OCI-LY1 (cell line): ENCODE measurements around the gene HBG1.

ENCODE experiments used
- H2AFZ ChIP-seq: fragments of 200-600 bp; sonication (generic), shearing (Covaris generic); 2 replicates; pipeline ENCODE4 v1.6.0; 2014; ENCODE audit warnings: antibody characterized with exemption, mild to moderate bottlenecking, low read length
- H3F3A ChIP-seq: fragments of 200-600 bp; sonication (generic), shearing (Covaris generic); 2 replicates; pipeline ENCODE4 v1.6.0; 2014; ENCODE audit warnings: mild to moderate bottlenecking, antibody characterized with exemption, low read length, moderate library complexity; ENCODE audit not compliant: insufficient read depth
- H3K27ac ChIP-seq: fragments of 200-600 bp; sonication (generic); 2 replicates; pipeline ENCODE4 v1.5.1; 2014; ENCODE audit warnings: low read length, mixed run types, mild to moderate bottlenecking, low read depth; ENCODE audit not compliant: poor library complexity, severe bottlenecking
- H3K27me3 ChIP-seq: fragments of 200-600 bp; sonication (generic); 2 replicates; pipeline ENCODE4 v1.6.0; 2014; ENCODE audit warnings: antibody characterized with exemption, mild to moderate bottlenecking, low read length, moderate library complexity; ENCODE audit not compliant: insufficient read depth
- H3K36me3 ChIP-seq: fragments of 200-600 bp; sonication (generic); 2 replicates; pipeline ENCODE4 v1.6.1; 2014; ENCODE audit warnings: mild to moderate bottlenecking, antibody characterized with exemption, low read length, moderate library complexity, mixed read lengths; ENCODE audit not compliant: insufficient read depth
- H3K4me1 ChIP-seq: fragments of 200-600 bp; sonication (generic); 2 replicates; pipeline ENCODE4 v1.5.1; 2014; ENCODE audit warnings: mild to moderate bottlenecking, low read length, moderate library complexity; ENCODE audit not compliant: insufficient read depth, severe bottlenecking
- H3K4me2 ChIP-seq: fragments of 200-600 bp; sonication (generic), shearing (Covaris generic); 2 replicates; pipeline ENCODE4 v1.6.1; 2014; ENCODE audit warnings: low read length
- H3K4me3 ChIP-seq: fragments of 200-600 bp; sonication (generic); 2 replicates; pipeline ENCODE4 v1.5.1; 2014; ENCODE audit warnings: low read length, low read depth, mild to moderate bottlenecking, mixed read lengths; ENCODE audit not compliant: poor library complexity, severe bottlenecking
- H3K79me2 ChIP-seq: fragments of 200-600 bp; shearing (Covaris generic); 2 replicates; pipeline ENCODE4 v1.6.1; 2016; ENCODE audit warnings: mixed run types, low read length, mixed read lengths; ENCODE audit not compliant: insufficient read depth
- H3K9ac ChIP-seq: fragments of 200-600 bp; sonication (generic), shearing (Covaris generic); 2 replicates; pipeline ENCODE4 v1.6.1; 2014; ENCODE audit warnings: mild to moderate bottlenecking, low read length, mixed read lengths
- H3K9me2 ChIP-seq: fragments of 200-600 bp; sonication (generic), shearing (Covaris generic); 2 replicates; pipeline ENCODE4 v1.6.1; 2014; ENCODE audit warnings: low read depth, mild to moderate bottlenecking, low read length, mixed read lengths
- H3K9me3 ChIP-seq: fragments of 200-600 bp; shearing (Covaris generic); 2 replicates; pipeline ENCODE4 v1.6.1; 2014; ENCODE audit warnings: low read length, mixed read lengths
- H4K20me1 ChIP-seq: fragments of 200-600 bp; sonication (generic), shearing (Covaris generic); 2 replicates; pipeline ENCODE4 v1.6.0; 2016; ENCODE audit warnings: mild to moderate bottlenecking, low read length; ENCODE audit not compliant: insufficient read depth
- EZH2 ChIP-seq: fragments of 200-600 bp; sonication (generic), shearing (Covaris generic); IDR thresholded peaks from 2 replicates; pipeline ENCODE4 v1.8.0; 2017; ENCODE audit warnings: borderline replicate concordance, mixed run types, mild to moderate bottlenecking, antibody characterized with exemption, low read length, moderate library complexity, mixed read lengths
- TF ChIP-seq, protein P1 (sequence below): fragments of 200-600 bp; sonication (generic), shearing (Covaris generic); IDR thresholded peaks from 2 replicates; pipeline ENCODE4 v1.5.1; 2017; ENCODE audit warnings: mild to moderate bottlenecking, antibody characterized with exemption, low read length, moderate library complexity, mixed read lengths

The HBG1 gene

DNA sequence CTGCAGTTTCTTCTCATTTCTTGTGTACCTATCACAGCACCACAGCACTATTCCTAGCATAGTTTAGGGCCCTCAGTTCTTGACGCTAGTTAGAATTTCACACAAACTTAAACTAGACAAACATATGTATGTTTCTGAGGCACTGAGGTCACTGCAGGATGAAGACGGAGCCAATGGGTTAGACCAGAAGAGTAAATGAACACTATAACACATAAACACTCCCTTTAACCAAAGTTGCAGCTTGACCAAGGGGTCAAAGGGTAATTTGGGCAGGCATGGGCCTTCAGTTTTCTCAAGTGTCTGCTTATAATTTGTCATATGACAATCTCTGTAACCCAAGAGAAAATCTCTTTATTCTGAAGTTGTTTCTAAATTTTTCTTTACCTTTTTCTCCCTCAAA is 33.0 kb upstream of the HBG1 start:
- no peak for TF ChIP-seq EZH2
- TF ChIP-seq, protein P1, sequence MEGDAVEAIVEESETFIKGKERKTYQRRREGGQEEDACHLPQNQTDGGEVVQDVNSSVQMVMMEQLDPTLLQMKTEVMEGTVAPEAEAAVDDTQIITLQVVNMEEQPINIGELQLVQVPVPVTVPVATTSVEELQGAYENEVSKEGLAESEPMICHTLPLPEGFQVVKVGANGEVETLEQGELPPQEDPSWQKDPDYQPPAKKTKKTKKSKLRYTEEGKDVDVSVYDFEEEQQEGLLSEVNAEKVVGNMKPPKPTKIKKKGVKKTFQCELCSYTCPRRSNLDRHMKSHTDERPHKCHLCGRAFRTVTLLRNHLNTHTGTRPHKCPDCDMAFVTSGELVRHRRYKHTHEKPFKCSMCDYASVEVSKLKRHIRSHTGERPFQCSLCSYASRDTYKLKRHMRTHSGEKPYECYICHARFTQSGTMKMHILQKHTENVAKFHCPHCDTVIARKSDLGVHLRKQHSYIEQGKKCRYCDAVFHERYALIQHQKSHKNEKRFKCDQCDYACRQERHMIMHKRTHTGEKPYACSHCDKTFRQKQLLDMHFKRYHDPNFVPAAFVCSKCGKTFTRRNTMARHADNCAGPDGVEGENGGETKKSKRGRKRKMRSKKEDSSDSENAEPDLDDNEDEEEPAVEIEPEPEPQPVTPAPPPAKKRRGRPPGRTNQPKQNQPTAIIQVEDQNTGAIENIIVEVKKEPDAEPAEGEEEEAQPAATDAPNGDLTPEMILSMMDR: no peak

DNA sequence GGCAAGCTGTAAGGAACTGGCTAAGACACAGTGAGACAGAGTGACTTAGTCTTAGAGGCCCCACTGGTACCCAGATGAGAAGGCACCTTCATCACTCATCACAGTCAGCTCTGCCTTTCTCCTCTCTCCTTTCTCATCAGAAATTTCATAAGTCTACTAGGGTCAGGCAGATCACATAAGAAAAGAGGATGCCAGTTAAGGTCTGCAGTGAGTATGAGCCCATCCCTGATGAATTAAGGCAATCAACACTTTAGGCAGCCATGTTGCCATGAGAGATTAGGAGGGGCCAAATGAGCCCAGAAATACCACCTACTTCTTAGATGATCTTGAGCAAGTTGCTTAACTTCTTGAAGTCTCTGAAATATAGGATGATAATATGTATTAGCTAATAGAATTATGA is 31.9 kb upstream of the HBG1 start:
- TF ChIP-seq, protein P1: no peak
- H3F3A ChIP-seq: no peaks in the 10 kb centered on the region
- H3K9me3 ChIP-seq: no peaks in the 10 kb centered on the region
- H3K27me3 ChIP-seq: no peaks in the 10 kb centered on the region
- H3K4me2 ChIP-seq: no peak overlapping the region
- H3K4me3 ChIP-seq: no peak overlapping the region
- H3K27ac ChIP-seq: no peak overlapping the region
- no peaks in the 10 kb centered on the region for H4K20me1 ChIP-seq
- H3K9ac ChIP-seq: no peak overlapping the region
- no peaks in the 10 kb centered on the region for H3K9me2 ChIP-seq
- H3K79me2 ChIP-seq: no peaks in the 10 kb centered on the region
- no peaks in the 10 kb centered on the region for H3K36me3 ChIP-seq
- no peaks in the 10 kb centered on the region for H3K4me1 ChIP-seq
- H2AFZ ChIP-seq: no peak overlapping the region

More for the DNA sequence above, 33.0 kb upstream of the HBG1 start:
- H3K9me2 ChIP-seq: no peaks in the 10 kb centered on the region
- H3K79me2 ChIP-seq: no peaks in the 10 kb centered on the region
- no peaks in the 10 kb centered on the region for H3K27me3 ChIP-seq
- H3F3A ChIP-seq: no peaks in the 10 kb centered on the region
- no peaks in the 10 kb centered on the region for H3K4me1 ChIP-seq
- no peak overlapping the region for H3K4me2 ChIP-seq
- no peaks in the 10 kb centered on the region for H3K9me3 ChIP-seq
- no peak overlapping the region for H3K4me3 ChIP-seq
- H3K27ac ChIP-seq: no peak overlapping the region
- H3K9ac ChIP-seq: no peak overlapping the region
- H4K20me1 ChIP-seq: no peaks in the 10 kb centered on the region
- no peaks in the 10 kb centered on the region for H3K36me3 ChIP-seq
- no peak overlapping the region for H2AFZ ChIP-seq

DNA sequence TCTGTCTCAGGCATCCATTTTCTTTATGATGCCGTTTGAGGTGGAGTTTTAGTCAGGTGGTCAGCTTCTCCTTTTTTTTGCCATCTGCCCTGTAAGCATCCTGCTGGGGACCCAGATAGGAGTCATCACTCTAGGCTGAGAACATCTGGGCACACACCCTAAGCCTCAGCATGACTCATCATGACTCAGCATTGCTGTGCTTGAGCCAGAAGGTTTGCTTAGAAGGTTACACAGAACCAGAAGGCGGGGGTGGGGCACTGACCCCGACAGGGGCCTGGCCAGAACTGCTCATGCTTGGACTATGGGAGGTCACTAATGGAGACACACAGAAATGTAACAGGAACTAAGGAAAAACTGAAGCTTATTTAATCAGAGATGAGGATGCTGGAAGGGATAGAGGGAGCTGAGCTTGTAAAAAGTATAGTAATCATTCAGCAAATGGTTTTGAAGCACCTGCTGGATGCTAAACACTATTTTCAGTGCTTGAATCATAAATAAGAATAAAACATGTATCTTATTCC is 31.0 kb upstream of the HBG1 start:
- Histone ChIP-seq H3K27me3 (no peaks in the 10 kb centered on the region), H3K4me3 (no peak overlapping the region), H3K9me3 (no peaks in the 10 kb centered on the region), H4K20me1 (no peaks in the 10 kb centered on the region), H3K9ac (no peak overlapping the region), H3K4me1 (no peaks in the 10 kb centered on the region), H3K27ac (no peak overlapping the region), H3K36me3 (no peaks in the 10 kb centered on the region), H2AFZ (no peak overlapping the region), H3K4me2 (no peak overlapping the region), H3K9me2 (no peaks in the 10 kb centered on the region), H3F3A (no peaks in the 10 kb centered on the region), H3K79me2 (no peaks in the 10 kb centered on the region)
- TF ChIP-seq EZH2: no peak
- TF ChIP-seq, protein P1: no peak
